Fibroblast of skin of right quadriceps (primary cell): Measurements from ENCODE around the gene SRC.

Source experiments
- DNase-seq: peaks from one replicate; pipeline ENCODE4 v3.0.0-alpha.2; 2013

Gene SRC

DNA sequence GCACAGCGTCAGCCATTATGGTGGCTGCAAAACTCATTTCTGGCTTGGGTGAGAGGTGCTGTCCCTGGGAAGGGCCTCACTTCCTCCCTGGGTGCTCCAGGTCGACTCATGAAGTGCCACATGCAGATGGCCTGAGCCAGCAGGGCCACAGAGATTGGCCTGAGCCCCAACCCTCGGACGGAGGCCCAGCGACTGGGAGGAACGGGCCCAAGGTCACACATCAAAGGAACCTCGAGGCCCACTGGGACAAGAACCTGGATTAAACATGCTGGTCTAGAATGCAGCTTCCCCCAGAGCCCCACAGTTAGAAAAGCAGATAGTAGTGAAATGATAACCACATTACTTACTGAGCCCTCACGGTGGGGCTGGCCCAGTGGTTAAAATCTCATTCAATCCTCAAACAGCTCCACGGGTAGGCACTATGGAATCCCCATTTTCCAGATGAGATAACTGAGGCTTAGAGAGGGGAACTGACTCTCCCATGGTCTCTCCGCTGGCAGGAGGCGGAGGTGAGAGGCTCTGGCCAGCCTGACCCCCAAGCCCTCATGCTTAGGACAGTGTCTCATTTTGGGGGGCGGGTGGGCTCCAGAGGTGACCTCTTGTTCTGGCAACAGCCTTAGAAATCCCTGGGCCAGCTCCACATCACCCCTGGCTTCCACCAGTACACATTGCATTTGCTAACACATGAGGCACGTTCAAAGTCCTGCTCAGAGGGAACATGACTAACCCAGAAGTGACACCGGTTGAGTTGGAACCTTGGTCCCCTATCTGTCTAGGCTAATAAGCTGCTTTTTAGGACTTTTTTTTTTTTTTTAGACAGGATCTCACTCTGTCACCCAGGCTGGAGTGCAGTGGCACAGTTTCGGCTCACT is 53.0 kb downstream of the SRC start:
- no peak for DNase-seq

- DNase-seq, result no peak
Measured at GRCh38 chr20:37401282-37401929, 55.5 kb downstream of the SRC start.

GRCh38 chr20:37401930-37402675 is 56.2 kb downstream of the SRC start:
- DNase-seq, result no peak

GRCh38 chr20:37403107-37404033 is 57.4 kb downstream of the SRC start:
- DNase-seq, result no peak

- no peak for DNase-seq
Measured at GRCh38 chr20:37404461-37404890, 58.5 kb downstream of the SRC start.

DNA sequence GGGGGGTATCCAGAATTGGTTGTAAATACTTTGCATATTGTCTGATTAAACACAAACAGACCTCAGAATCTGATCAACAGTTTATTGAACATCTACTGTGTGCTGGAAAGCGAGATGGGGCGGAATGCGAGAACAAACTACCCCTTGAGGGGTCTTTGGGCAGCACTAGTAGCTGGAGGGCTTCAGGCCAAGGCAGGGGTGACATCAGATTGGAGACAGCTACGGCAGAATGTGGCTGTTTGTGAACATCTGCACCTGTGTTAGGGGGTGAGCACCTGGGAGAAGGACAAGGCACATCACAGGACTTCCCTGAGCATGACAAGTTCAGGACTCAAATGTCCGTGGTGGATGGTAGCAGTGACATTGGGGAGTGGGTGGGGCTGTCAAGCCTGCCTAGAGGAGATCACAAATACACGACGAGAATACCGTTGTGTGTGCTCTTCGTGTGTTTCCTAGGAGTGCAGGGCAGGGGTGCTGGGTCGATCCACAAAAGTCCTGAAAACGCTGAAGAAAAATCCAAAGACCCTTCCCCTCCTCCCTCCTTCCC is 59.5 kb downstream of the SRC start:
- DNase-seq, result no peak

DNA sequence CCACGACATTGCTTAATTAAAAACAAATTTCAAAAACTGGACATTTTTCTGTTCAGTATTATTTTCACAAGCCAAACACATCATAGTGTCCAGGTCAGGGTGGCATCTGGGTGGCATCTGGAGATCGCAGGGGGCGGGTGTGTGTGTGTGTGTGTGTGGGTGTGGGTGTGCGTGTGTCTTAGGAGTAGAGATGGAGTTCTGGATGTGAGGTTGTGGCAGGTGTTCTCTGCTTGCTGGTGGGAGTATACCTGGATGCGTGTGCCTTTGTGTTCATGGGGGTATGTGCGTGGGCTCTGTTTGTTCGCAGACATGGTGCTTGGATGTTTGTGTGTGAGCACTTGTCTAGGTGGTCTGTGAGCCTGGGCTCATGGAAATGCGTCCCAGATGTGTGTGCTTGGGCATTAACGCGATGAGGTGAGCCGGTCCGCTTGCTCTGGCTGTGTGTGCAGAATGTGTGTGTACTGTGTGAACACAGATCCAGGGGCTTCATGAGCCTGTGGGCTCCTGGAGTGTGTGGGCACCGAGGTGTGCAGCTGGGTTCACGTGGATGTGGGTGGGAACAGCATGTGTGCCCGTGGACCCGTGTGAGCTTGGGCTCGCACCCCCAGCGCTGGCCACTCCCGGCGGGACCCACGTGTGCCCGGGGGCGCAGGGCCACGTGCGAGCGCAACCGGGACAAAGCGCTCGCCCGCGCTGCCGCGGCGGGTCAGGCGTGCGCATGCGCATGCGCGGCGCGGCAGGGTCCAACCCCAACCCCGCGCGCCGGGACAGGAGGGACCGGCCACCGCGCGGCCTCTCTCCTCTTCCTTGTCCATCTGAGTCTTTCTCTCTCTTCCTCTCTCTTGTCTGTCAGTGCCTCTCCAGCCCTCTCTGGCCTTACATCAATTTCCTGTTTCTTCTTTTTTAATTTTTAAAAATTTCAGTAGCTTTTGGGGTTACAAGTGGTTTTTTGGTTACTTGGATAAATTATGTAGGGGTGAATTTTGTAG is 60.4 kb downstream of the SRC start:
- DNase-seq, result peak; percentile 35

DNA sequence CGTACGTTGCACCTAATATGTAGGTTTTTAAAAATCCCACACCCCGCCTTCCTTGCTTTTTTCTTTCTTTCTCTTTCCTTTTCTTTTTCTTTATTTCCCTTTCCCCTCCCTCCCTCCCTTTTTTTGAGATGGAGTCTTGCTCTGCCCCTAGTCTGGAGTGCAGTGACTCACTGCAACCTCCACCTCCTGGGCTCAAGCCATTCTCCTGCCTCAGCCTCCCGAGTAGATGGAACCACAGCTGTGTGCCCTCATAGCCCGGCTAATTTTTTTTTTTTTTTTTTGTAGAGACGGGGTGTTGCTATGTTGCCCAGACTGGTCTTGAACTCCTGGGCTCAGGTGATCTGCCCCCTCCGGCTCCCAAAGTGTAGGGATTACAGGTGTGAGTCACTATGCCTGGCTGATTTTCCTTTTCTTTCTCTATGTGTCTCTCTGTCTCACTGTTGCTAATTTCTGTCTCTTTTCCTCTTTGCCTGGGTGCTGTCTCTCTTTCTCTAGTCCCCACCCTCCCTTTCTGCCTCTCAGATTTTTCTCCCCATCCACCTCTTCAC is 61.2 kb downstream of the SRC start:
- no peak for DNase-seq

- DNase-seq, result no peak
Measured at GRCh38 chr20:37407573-37408002, 61.6 kb downstream of the SRC start.

DNA sequence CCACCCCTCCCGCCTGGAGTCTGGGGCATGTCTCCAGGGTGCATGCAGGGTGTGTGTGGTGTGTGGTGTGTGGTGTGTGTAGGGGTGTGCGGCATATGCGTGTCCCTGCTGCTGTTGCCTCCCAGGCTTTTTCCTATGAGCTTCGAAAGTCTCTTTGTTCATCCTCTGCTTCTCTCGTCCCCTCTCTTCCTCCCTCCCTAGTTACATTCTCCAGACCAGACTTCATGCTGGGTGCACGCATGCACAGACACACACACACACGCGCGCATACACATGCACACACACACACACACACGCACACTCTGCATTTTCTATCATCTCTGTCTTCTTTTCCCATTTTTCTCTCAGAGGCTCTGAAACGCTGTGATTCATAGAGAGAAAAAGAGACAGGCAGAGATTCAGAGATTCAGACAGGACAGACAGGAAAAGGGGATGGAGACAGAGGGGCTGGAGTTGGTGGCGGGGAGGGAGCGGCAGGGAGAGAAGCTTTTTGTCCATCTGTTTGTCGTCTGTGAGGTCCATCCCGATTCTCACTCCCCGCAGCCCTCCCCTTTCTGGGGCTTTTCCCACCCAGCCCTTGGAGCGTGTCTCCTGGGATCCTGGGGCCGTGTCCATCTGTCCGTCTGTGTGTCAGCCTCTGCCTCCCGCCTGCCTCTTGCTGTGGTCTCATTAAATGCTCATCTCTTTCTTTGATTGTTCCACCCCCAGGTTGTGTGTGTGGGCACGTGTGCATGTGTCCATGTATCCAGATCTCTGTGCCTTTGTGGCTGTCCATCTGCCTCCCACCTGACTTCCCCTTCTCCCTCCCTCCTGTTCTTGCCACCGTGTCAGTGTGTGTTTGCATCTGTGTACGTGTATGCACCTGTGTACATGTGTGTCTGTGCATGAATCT is 62.6 kb downstream of the SRC start:
- DNase-seq, result peak; percentile 45

- DNase-seq, result no peak
Measured at GRCh38 chr20:37411408-37412219, 65.7 kb downstream of the SRC start.

- DNase-seq, result no peak
Measured at GRCh38 chr20:37413023-37413334, 67.0 kb downstream of the SRC start.

- no peak for DNase-seq
Measured at GRCh38 chr20:37413379-37413778, 67.4 kb downstream of the SRC start.

DNA sequence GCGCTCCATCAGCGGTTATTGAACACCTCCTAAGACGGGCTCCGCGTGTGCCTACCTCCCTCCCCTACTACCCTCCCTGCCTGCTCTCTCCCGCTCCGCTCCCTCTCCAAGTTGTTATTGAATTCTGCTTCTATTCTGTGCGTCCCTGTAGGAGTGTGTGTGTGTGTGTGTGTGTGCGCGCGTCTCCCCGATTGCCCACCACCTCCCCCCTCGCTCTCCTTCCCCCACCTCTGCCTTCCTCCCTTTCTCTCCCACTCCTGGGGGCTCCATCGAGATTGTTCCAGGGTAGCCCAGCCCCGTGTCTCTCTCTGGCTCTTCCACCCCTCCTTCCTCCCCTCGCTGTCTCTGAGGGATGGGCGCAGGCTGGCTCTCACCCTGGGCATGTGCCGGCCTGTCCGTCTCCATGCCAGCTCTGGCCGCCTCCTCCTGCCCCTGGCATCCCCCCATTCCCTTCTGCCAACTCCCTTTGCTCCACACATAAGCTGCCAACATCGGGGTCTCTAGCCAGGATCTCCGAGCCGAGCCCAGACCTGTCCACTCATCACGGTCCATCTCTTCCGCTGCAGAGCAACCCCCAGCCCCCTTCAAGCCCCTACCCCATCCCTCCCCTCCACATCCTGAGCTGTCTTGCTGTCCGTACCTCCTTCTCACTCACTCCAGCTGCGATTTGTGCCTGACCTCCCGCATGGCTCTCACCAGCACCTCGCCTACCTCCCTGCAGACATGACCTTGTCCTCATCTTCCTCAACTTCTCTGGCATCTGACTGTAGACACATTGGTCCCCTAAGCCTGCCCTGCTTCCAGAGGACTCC is 68.5 kb downstream of the SRC start:
- DNase-seq, result no peak

- DNase-seq, result no peak
Measured at GRCh38 chr20:37415118-37416085, 69.5 kb downstream of the SRC start.

GRCh38 chr20:37416100-37416847 is 70.3 kb downstream of the SRC start:
- no peak for DNase-seq
